Measurements from ENCODE around the gene SMPD2.
"Not testable (repeated sequence)": the region's sequence is repeated elsewhere in the genome, so short reads cannot be mapped to it uniquely, and the experiment has no call there.

SMPD2 gene

GRCh38 chr6:109460161-109460829 is 19.8 kb downstream of the SMPD2 start:
- in situ Hi-C loops (cut with MboI; ENCODE audit: low sequenced_read_pairs), result no loop called here

DNA sequence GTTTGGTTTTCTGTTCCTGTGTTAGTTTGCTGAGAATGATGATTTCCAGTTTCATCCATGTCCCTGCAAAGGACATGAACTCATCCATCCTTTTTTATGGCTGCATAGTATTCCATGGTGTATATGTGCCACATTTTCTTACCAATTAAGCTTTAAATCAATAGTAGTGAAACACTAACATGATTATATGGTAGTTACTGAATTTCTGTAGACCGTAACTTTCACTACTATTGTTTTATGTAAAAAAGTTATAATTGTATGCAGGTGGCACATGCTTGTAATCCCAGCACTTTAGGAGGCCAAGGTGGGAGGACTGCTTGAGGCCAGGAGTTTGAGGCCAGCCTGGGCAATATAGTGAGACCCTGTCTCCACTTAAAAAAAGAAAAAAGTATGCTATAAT is 20.7 kb downstream of the SMPD2 start:
- in situ Hi-C loops (cut with MboI; ENCODE audit: low sequenced_read_pairs), result not testable (repeated sequence)

DNA sequence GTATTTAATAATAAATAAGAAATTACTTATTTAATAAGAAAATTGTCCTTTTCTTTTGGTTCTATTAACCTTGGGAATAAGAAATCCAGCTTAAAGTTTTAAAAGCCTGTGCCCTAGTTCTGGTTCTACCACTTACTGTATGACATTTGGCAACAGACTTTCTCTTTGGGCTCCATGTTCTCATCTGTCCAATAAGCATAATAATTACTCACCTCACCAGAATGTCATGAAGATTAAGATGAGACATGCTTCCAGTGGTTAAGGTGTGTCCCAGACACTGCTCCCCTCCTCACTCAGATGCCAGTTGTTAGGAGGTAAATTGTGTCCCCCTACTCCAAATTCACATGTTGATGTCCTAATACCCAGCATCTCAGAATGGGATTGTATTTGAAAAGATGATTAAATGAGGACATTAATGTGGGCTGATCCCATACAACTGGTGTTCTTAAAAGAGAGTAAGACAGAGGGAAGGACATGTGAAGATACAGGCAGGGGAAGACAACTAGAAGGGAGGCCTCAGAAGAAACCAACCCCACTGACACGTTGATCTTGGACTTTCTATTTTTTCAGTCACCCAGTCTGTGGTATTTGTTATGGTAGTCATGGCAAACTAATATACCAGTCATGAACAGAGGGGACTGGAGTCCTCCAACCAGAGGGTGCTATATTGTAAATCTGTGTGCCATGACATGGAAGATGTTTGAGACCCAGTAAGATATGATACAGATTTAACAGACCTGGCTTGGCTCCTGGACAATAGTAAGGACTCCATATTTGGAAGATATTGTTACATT is 21.4 kb downstream of the SMPD2 start:
- in situ Hi-C loops (cut with MboI; ENCODE audit: low sequenced_read_pairs), result no loop called here

GRCh38 chr6:109465772-109466171 is 25.2 kb downstream of the SMPD2 start:
- in situ Hi-C loops (cut with MboI; ENCODE audit: low sequenced_read_pairs), result no loop called here

DNA sequence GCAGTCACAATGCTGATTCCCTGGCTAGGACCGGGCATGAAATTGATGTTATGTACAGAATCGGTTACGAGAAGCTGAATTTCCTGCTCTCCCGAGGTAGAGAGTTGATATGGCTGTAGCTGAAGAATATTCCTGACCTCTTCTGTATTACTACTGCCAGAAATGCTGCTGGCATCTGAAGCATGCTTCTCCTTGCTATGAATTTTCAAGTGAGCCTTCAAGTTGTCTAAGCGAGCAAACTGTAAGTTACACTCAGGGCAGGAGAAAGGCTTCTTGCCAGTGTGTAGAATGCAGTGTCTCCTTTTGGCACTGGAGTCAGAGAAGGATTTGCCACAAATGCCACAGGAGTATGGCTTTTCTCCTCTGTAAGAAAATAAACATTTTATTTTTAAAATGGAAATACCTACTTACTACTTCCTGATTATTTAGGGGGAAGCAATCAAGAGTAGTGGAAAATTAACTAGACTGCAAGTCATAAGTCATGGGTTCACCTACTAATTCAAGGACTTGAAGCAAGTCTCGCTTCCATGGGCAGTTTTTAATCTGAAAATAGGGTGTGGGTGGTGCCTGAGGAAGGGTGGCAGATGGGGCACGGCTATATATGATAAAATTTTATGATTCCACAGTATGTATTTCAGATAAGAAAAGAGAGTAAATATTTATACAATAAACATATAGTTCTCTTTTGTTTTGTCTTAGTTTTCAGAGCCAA is 25.8 kb downstream of the SMPD2 start:
- in situ Hi-C loops (cut with MboI; ENCODE audit: low sequenced_read_pairs), result no loop called here

- in situ Hi-C loops (cut with MboI; ENCODE audit: low sequenced_read_pairs), result no loop called here
These were observed 27.2 kb downstream of the SMPD2 start for GRCh38 chr6:109467696-109468095.

DNA sequence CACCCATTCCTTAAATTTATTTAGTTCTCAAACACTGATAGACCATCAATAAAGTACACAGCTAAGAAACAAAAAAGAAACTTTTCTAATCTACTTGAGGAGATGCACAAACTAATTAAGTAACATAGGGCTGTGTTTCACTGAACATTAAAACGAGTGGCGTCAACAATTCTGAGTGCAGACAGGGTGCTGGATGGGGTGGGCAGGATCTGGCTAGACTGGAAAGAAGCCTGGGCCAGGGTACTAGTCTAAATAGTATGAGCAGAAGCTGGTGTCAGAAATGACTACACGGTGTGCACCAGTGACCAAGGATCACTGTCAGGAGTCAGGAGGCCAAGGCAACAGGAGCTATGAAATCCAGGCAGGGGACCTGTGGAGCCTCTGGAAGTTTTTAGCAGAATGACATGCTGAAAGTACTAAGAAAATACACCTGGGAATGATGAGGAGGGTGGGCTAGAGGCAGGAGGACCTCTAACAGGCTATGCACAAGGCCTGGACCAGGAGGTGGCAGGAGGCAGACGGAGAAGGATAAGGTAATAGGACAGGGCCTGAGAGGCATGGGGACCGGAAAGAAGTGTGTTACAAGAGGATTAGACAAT is 29.2 kb downstream of the SMPD2 start:
- in situ Hi-C loops (cut with MboI; ENCODE audit: low sequenced_read_pairs), result no loop called here

GRCh38 chr6:109471105-109471810 is 30.7 kb downstream of the SMPD2 start:
- in situ Hi-C loops (cut with MboI; ENCODE audit: low sequenced_read_pairs), result no loop called here

GRCh38 chr6:109472132-109472995 is 31.8 kb downstream of the SMPD2 start:
- in situ Hi-C loops (cut with MboI; ENCODE audit: low sequenced_read_pairs), result no loop called here

DNA sequence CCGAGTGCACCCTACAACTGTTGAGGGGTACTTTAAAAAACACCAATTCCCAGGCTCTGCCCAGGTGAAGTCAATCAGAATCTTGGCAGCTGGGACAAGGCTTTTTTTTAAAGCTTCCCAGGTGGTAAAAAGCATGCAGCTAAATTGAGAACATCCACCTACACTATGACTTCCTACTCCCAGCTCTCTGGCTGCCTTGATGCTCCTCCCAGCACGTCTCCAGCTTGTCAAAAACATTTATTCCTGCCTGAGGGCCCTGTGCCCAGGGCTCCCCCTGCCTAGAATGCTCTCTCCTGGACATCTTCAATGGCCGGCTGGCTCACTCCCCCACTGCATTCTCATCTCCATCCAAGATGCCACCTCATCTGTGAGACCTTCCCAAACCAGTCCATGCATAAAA is 32.6 kb downstream of the SMPD2 start:
- in situ Hi-C loops (cut with MboI; ENCODE audit: low sequenced_read_pairs), result no loop called here

DNA sequence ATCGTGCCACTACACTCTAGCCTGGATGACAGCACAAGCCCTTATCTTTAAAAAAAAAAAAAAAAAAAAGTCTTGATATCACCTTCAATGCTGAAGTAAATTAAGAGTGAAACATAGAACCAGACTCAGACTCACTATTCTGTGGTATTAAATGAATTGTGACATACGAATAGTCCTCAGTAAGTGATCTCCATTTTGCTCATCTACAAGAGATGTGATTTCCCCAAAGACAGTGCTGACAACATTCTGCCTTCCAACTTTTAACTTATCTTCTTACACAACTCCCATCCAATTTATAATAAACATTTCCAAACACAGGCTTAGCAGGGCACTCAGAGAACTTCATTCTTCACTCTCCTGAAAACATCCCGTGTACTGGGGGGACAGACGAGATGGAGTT is 34.5 kb downstream of the SMPD2 start:
- in situ Hi-C loops (cut with MboI; ENCODE audit: low sequenced_read_pairs), result no loop called here

DNA sequence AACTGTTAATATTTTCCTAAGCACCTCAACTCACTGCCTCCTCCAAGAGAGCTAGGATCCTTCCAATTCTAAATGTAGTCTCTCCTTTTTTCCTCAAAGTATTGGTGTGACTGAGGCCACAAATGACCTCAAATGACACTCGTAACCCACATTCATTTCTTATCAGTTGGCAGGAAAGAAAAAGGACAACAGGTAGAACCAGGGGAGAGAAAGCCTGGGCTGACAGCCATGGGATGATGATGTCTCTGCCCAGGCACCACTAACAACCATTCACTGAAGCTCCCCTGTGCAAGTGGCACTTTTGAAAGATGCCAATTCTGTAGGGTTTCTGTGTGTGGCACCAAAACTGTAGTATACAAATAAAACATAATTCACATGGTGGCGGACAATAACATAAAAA is 35.1 kb downstream of the SMPD2 start:
- in situ Hi-C loops (cut with MboI; ENCODE audit: low sequenced_read_pairs), result no loop called here

- in situ Hi-C loops (cut with MboI; ENCODE audit: low sequenced_read_pairs), result no loop called here
These were observed 36.7 kb downstream of the SMPD2 start for GRCh38 chr6:109477184-109477583.

GRCh38 chr6:109477725-109478124 is 37.2 kb downstream of the SMPD2 start:
- in situ Hi-C loops (cut with MboI; ENCODE audit: low sequenced_read_pairs), result no loop called here

DNA sequence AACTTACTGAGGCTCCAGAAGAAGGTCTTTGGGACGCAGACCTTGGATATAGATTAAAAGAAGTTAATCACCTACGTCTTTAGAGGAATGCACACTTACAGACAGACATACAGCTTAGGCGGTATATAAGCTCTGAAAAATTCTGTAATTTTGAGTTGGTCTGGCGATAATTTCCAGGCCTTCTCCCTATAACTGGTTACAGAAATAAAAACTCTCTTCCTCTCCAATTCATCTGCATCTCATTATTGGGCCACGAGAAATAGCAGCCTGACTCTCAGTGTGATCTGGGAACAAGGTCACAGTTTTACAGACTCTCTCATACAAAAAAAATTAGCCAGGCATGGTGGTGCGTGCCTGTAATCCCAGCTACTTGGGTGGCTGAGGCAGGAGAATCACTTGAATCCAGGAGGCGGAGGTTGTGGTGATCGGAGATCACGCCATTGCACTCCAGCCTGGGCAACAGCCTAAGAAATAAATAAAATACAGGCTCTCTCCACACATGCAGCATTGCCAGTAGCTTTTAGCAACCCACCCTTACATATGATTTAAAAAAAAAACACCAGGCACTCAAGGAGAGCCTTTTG is 37.8 kb downstream of the SMPD2 start:
- in situ Hi-C loops (cut with MboI; ENCODE audit: low sequenced_read_pairs), result no loop called here

GRCh38 chr6:109478841-109479624 is 38.5 kb downstream of the SMPD2 start:
- in situ Hi-C loops (cut with MboI; ENCODE audit: low sequenced_read_pairs), result no loop called here

DNA sequence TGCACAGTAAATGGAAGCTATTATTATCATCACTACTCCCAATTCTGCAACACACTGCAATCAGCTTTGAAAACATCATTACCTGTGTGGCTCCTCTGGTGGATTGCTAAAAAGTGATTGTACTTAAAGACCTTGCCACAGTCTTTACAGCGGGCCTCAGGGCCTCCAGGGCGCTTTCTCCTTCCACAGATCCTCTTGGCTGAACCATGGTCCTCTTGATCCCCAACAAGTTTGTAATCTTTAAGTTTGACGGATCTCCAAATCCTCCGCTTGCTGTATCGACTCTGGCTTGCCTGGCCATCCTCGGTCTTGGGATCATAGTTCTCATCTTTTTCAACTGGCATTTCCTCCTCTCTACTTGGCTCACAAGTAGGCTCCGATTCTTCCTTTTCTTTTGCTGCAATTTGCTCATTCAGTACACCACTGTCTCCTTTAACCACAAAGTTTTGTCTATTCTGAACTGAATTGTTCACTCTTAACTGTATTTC is 40.5 kb downstream of the SMPD2 start:
- in situ Hi-C loops (cut with MboI; ENCODE audit: low sequenced_read_pairs), result no loop called here

DNA sequence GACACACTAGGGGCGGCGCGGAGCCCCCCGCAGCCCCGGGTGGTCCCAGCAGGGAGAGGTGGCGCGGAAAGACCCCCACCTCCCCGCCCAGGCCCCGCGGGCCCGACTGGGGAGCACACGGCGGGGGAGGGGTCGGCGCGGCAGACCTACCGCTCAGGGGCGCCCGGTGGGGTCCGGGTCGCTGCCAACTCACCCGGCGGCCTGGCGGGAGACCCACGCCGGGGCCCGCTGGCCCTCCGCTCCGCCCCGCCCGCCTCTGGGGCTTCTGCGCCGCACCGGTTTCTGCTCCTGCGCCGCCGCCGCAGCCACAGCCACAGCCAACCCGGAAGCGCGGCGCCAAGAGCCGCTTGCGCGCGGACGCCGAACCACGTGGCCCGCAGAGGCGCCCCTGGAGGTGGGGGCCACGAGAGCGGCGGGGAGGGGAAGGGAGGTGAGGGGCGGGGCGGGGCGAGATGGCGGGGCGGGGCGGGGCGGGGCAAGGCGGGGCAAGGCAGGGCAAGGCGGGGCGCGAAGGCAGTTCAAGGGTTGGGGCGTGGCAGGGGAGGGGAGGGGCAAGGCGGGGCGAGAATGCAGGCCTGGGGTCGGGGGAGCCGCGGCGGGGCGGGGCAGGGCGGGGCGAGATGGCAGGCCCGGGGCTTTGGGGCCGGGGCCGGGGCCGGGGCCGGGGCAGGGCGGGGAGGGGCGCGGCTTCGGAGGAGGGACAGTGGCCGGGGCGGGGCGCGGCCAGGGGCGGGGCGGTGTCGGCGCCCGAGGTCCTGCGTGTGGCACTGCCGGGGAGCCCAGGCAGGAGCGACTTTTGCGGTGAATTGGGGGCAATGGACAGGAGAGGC is 42.6 kb downstream of the SMPD2 start, which contains the start of gene ZBTB24:
Gene ZBTB24 (minus strand): TSS at position 315 of the 830 bp plus-strand sequence. CDS start 1,193 bp downstream, outside the sequence.
- in situ Hi-C loops (cut with MboI; ENCODE audit: low sequenced_read_pairs), result no loop called here
